Activated naive CD8-positive, alpha-beta T cell treated with anti-CD3 and anti-CD28 coated beads, Interleukin-2, amount 50 U/mL, for 24 hours (primary cell): ENCODE data around the gene ALX4.

ENCODE experiments used
- ATAC-seq: fragments of 150-1000 bp; cut with Tn5 transposase; one replicate; pipeline ENCODE4 v1.10.0; 2021
- DNase-seq: peaks from one replicate; pipeline ENCODE4 v3.0.0; 2021
- H3K27ac Mint-ChIP-seq: one replicate; pipeline ENCODE4 v1.8.0; 2021; ENCODE audit warnings: mild to moderate bottlenecking, mixed read lengths
- H3K27me3 Mint-ChIP-seq: one replicate; pipeline ENCODE4 v1.8.0; 2021; ENCODE audit warnings: mixed read lengths
- H3K36me3 Mint-ChIP-seq: one replicate; pipeline ENCODE4 v1.8.0; 2021; ENCODE audit warnings: low read depth, mixed read lengths
- H3K4me1 Mint-ChIP-seq: one replicate; pipeline ENCODE4 v1.8.0; 2021; ENCODE audit warnings: mixed read lengths
- H3K4me3 Mint-ChIP-seq: one replicate; pipeline ENCODE4 v1.8.0; 2021; ENCODE audit warnings: mild to moderate bottlenecking, moderate library complexity, mixed read lengths
- H3K9me3 Mint-ChIP-seq: one replicate; pipeline ENCODE4 v1.8.0; 2021; ENCODE audit warnings: mixed read lengths

ALX4 gene

GRCh38 chr11:44264438-44264749 is 45.5 kb downstream of the ALX4 start:
- no peak for DNase-seq
- no peak overlapping the region for H3K27ac Mint-ChIP-seq
- no peak for ATAC-seq
- H3K4me3 Mint-ChIP-seq: no peak overlapping the region
- no peaks in the 10 kb centered on the region for H3K36me3 Mint-ChIP-seq
- no peaks in the 10 kb centered on the region for H3K27me3 Mint-ChIP-seq
- no peaks in the 10 kb centered on the region for H3K4me1 Mint-ChIP-seq
- H3K9me3 Mint-ChIP-seq: no peaks in the 10 kb centered on the region

GRCh38 chr11:44263738-44264437 is 46.1 kb downstream of the ALX4 start:
- DNase-seq: no peak
- Mint-ChIP-seq H3K27ac (no peak overlapping the region), H3K9me3 (no peaks in the 10 kb centered on the region), H3K27me3 (no peaks in the 10 kb centered on the region), H3K4me1 (no peaks in the 10 kb centered on the region), H3K4me3 (no peak overlapping the region), H3K36me3 (no peaks in the 10 kb centered on the region)
- no peak for ATAC-seq

- H3K27ac Mint-ChIP-seq: no peak overlapping the region
- no peak for ATAC-seq
- H3K36me3 Mint-ChIP-seq: no peaks in the 10 kb centered on the region
- no peaks in the 10 kb centered on the region for H3K9me3 Mint-ChIP-seq
- H3K27me3 Mint-ChIP-seq: no peaks in the 10 kb centered on the region
- no peak for DNase-seq
- H3K4me1 Mint-ChIP-seq: peaks cover 3% of the 10 kb centered on the region
- no peak overlapping the region for H3K4me3 Mint-ChIP-seq
Measured at GRCh38 chr11:44261800-44262591, 47.9 kb downstream of the ALX4 start.

GRCh38 chr11:44260081-44260480 is 49.9 kb downstream of the ALX4 start:
- Mint-ChIP-seq H3K27ac (no peak overlapping the region), H3K27me3 (no peaks in the 10 kb centered on the region), H3K9me3 (no peaks in the 10 kb centered on the region), H3K4me1 (peaks cover 6% of the 10 kb centered on the region), H3K36me3 (no peaks in the 10 kb centered on the region), H3K4me3 (no peak overlapping the region)
- DNase-seq: no peak
- ATAC-seq: no peak

- DNase-seq (no peak), ATAC-seq (no peak)
- Mint-ChIP-seq H3K27ac (no peak overlapping the region), H3K4me1 (peaks cover 6% of the 10 kb centered on the region), H3K27me3 (no peaks in the 10 kb centered on the region), H3K4me3 (no peak overlapping the region), H3K9me3 (peaks cover 3% of the 10 kb centered on the region), H3K36me3 (no peaks in the 10 kb centered on the region)
Measured at GRCh38 chr11:44258839-44259420, 51.0 kb downstream of the ALX4 start.

- DNase-seq: no peak
- H3K27ac Mint-ChIP-seq: no peak overlapping the region
- H3K36me3 Mint-ChIP-seq: peaks cover under 1% of the 10 kb centered on the region
- H3K9me3 Mint-ChIP-seq: peaks cover 10% of the 10 kb centered on the region
- ATAC-seq: no peak
- no peaks in the 10 kb centered on the region for H3K27me3 Mint-ChIP-seq
- no peak overlapping the region for H3K4me3 Mint-ChIP-seq
- peaks cover 6% of the 10 kb centered on the region for H3K4me1 Mint-ChIP-seq
Measured at GRCh38 chr11:44258190-44258489, 51.8 kb downstream of the ALX4 start.

- ATAC-seq (no peak), DNase-seq (no peak)
- H3K9me3 Mint-ChIP-seq: peaks cover 16% of the 10 kb centered on the region
- no peak overlapping the region for H3K4me3 Mint-ChIP-seq
- peaks cover 6% of the 10 kb centered on the region for H3K4me1 Mint-ChIP-seq
- H3K27ac Mint-ChIP-seq: no peak overlapping the region
- peaks cover 6% of the 10 kb centered on the region for H3K36me3 Mint-ChIP-seq
- H3K27me3 Mint-ChIP-seq: no peaks in the 10 kb centered on the region
Measured at GRCh38 chr11:44257338-44258189, 52.4 kb downstream of the ALX4 start.

GRCh38 chr11:44256673-44257291 is 53.2 kb downstream of the ALX4 start:
- H3K27ac Mint-ChIP-seq: no peak overlapping the region
- peaks cover 6% of the 10 kb centered on the region for H3K4me1 Mint-ChIP-seq
- no peak overlapping the region for H3K4me3 Mint-ChIP-seq
- H3K9me3 Mint-ChIP-seq: peaks cover 24% of the 10 kb centered on the region
- peaks cover 14% of the 10 kb centered on the region for H3K36me3 Mint-ChIP-seq
- DNase-seq (no peak), ATAC-seq (no peak)
- no peaks in the 10 kb centered on the region for H3K27me3 Mint-ChIP-seq

- H3K36me3 Mint-ChIP-seq: peaks cover 23% of the 10 kb centered on the region
- no peak overlapping the region for H3K4me3 Mint-ChIP-seq
- peaks cover 32% of the 10 kb centered on the region for H3K9me3 Mint-ChIP-seq
- H3K4me1 Mint-ChIP-seq: peaks cover 6% of the 10 kb centered on the region
- no peak for ATAC-seq
- H3K27me3 Mint-ChIP-seq: no peaks in the 10 kb centered on the region
- no peak overlapping the region for H3K27ac Mint-ChIP-seq
- no peak for DNase-seq
Measured at GRCh38 chr11:44255406-44256071, 54.4 kb downstream of the ALX4 start.

GRCh38 chr11:44252999-44253602 is 56.8 kb downstream of the ALX4 start:
- no peak overlapping the region for H3K4me3 Mint-ChIP-seq
- H3K27ac Mint-ChIP-seq: no peak overlapping the region
- peaks cover 39% of the 10 kb centered on the region for H3K9me3 Mint-ChIP-seq
- DNase-seq (no peak), ATAC-seq (no peak)
- no peaks in the 10 kb centered on the region for H3K27me3 Mint-ChIP-seq
- H3K4me1 Mint-ChIP-seq: peaks cover 6% of the 10 kb centered on the region
- peaks cover 39% of the 10 kb centered on the region for H3K36me3 Mint-ChIP-seq

- ATAC-seq (no peak), DNase-seq (no peak)
- Mint-ChIP-seq H3K36me3 (peaks cover 47% of the 10 kb centered on the region), H3K27me3 (no peaks in the 10 kb centered on the region), H3K4me3 (no peak overlapping the region), H3K4me1 (no peaks in the 10 kb centered on the region), H3K27ac (no peak overlapping the region), H3K9me3 (peaks cover 39% of the 10 kb centered on the region)
Measured at GRCh38 chr11:44250421-44250820, 59.5 kb downstream of the ALX4 start.

- Mint-ChIP-seq H3K4me3 (no peak overlapping the region), H3K27ac (no peak overlapping the region), H3K27me3 (no peaks in the 10 kb centered on the region), H3K36me3 (peaks cover 59% of the 10 kb centered on the region), H3K9me3 (peaks cover 28% of the 10 kb centered on the region), H3K4me1 (no peaks in the 10 kb centered on the region)
- no peak for ATAC-seq
- DNase-seq: no peak
Measured at GRCh38 chr11:44248109-44248508, 61.8 kb downstream of the ALX4 start.

- peaks cover 53% of the 10 kb centered on the region for H3K36me3 Mint-ChIP-seq
- no peak for ATAC-seq
- H3K27me3 Mint-ChIP-seq: no peaks in the 10 kb centered on the region
- H3K9me3 Mint-ChIP-seq: peaks cover 22% of the 10 kb centered on the region
- H3K4me3 Mint-ChIP-seq: no peak overlapping the region
- no peak for DNase-seq
- H3K27ac Mint-ChIP-seq: no peak overlapping the region
- H3K4me1 Mint-ChIP-seq: no peaks in the 10 kb centered on the region
Measured at GRCh38 chr11:44247508-44247907, 62.4 kb downstream of the ALX4 start.

GRCh38 chr11:44246726-44247125 is 63.2 kb downstream of the ALX4 start:
- Mint-ChIP-seq H3K36me3 (peaks cover 47% of the 10 kb centered on the region), H3K27me3 (no peaks in the 10 kb centered on the region)

More at GRCh38 chr11:44246726-44247125, 63.2 kb downstream of the ALX4 start:
- H3K27ac Mint-ChIP-seq: no peak overlapping the region
- H3K4me1 Mint-ChIP-seq: no peaks in the 10 kb centered on the region
- DNase-seq (no peak), ATAC-seq (no peak)
- no peak overlapping the region for H3K4me3 Mint-ChIP-seq
- H3K9me3 Mint-ChIP-seq: peaks cover 14% of the 10 kb centered on the region
